SK-N-SH treated with all-trans-retinoic acid at 6 μM for 48 hours (cell line): ENCODE measurements around the gene PARD3B.

ENCODE experiments used
- ATAC-seq: fragments of 200-7000 bp; cut with Tn5 transposase; 3 replicates; pipeline ENCODE4 v1.9.1; 2020; ENCODE audit warnings: mild to moderate bottlenecking, moderate library complexity
- BACH2 ChIP-seq: fragments of 250-450 bp; sonication (Bioruptor Pico); IDR thresholded peaks from 2 replicates; pipeline ENCODE4 v1.9.0; 2021; ENCODE audit warnings: mild to moderate bottlenecking, borderline replicate concordance
- CSDC2 ChIP-seq: fragments of 250-450 bp; sonication (Bioruptor Pico); IDR thresholded peaks from 2 replicates; pipeline ENCODE4 v1.5.0; 2020; ENCODE audit warnings: mild to moderate bottlenecking, moderate library complexity
- CSRNP3 ChIP-seq: fragments of 250-450 bp; sonication (Bioruptor Pico); IDR thresholded peaks from 2 replicates; pipeline ENCODE4 v1.5.1; 2021; ENCODE audit warnings: mild to moderate bottlenecking, moderate library complexity
- ESRRG ChIP-seq: fragments of 250-450 bp; sonication (Bioruptor Pico); IDR thresholded peaks from 2 replicates; pipeline ENCODE4 v1.6.1; 2021; ENCODE audit warnings: mild to moderate bottlenecking
- GLIS3 ChIP-seq: fragments of 250-450 bp; sonication (Bioruptor Pico); IDR thresholded peaks from 2 replicates; pipeline ENCODE4 v1.5.0; 2020; ENCODE audit warnings: mild to moderate bottlenecking, moderate library complexity
- ISL1 ChIP-seq: fragments of 250-450 bp; sonication (Bioruptor Pico); IDR thresholded peaks from 2 replicates; pipeline ENCODE4 v2.1.2; 2022; ENCODE audit warnings: mild to moderate bottlenecking, moderate library complexity
- PPARA ChIP-seq: fragments of 250-450 bp; sonication (Bioruptor Pico); IDR thresholded peaks from 2 replicates; pipeline ENCODE4 v1.5.0; 2020; ENCODE audit warnings: mild to moderate bottlenecking, borderline replicate concordance
- RARB ChIP-seq: fragments of 250-450 bp; sonication (Bioruptor Pico); IDR thresholded peaks from 2 replicates; pipeline ENCODE4 v1.8.0; 2021; ENCODE audit warnings: mild to moderate bottlenecking, moderate library complexity
- SNAI2 ChIP-seq: fragments of 250-450 bp; sonication (Bioruptor Pico); IDR thresholded peaks from 2 replicates; pipeline ENCODE4 v1.5.0; 2020; ENCODE audit warnings: mild to moderate bottlenecking, moderate library complexity
- TCF4 ChIP-seq: fragments of 250-450 bp; sonication (Bioruptor Pico); IDR thresholded peaks from 2 replicates; pipeline ENCODE4 v1.8.0; 2021; ENCODE audit warnings: mild to moderate bottlenecking, moderate library complexity, borderline replicate concordance
- TOX ChIP-seq: fragments of 250-450 bp; sonication (Bioruptor Pico); IDR thresholded peaks from 2 replicates; pipeline ENCODE4 v1.8.0; 2021; ENCODE audit warnings: mild to moderate bottlenecking, moderate library complexity, borderline replicate concordance
- ZC3H10 ChIP-seq: fragments of 250-450 bp; sonication (Bioruptor Pico); IDR thresholded peaks from 2 replicates; pipeline ENCODE4 v1.5.1; 2021; ENCODE audit warnings: mild to moderate bottlenecking, moderate library complexity
- ZFP3 ChIP-seq: fragments of 250-450 bp; sonication (Bioruptor Pico); IDR thresholded peaks from 2 replicates; pipeline ENCODE4 v1.5.0; 2020; ENCODE audit warnings: mild to moderate bottlenecking, moderate library complexity
- ZFP30 ChIP-seq: fragments of 450-650 bp; formaldehyde crosslinking; IDR thresholded peaks from 2 replicates; pipeline ENCODE4 v1.5.0; 2022; ENCODE audit warnings: mild to moderate bottlenecking, moderate library complexity
- ZNF565 ChIP-seq: fragments of 450-650 bp; formaldehyde crosslinking; conservative IDR thresholded peaks from 2 replicates; pipeline ENCODE4 v1.5.0; 2020; ENCODE audit warnings: low read depth, mild to moderate bottlenecking, moderate library complexity
- ZNF70 ChIP-seq: fragments of 450-650 bp; formaldehyde crosslinking; IDR thresholded peaks from 2 replicates; pipeline ENCODE4 v1.5.0; 2020; ENCODE audit warnings: mild to moderate bottlenecking, moderate library complexity
- ZNF8 ChIP-seq: fragments of 450-650 bp; formaldehyde crosslinking; IDR thresholded peaks from 2 replicates; pipeline ENCODE4 v1.5.0; 2020; ENCODE audit warnings: mild to moderate bottlenecking, moderate library complexity
- TF ChIP-seq, protein P1 (sequence below): fragments of 250-450 bp; sonication (Bioruptor Pico); IDR thresholded peaks from 2 replicates; pipeline ENCODE4 v1.5.0; 2020; ENCODE audit warnings: mild to moderate bottlenecking, moderate library complexity
- TF ChIP-seq, protein P2 (sequence below): fragments of 250-450 bp; sonication (Bioruptor Pico); IDR thresholded peaks from 2 replicates; pipeline ENCODE4 v1.8.0; 2020; ENCODE audit warnings: mild to moderate bottlenecking, moderate library complexity, borderline replicate concordance
- TF ChIP-seq, protein P3 (sequence below): fragments of 250-450 bp; sonication (Bioruptor Pico); IDR thresholded peaks from 2 replicates; pipeline ENCODE4 v1.8.0; 2021; ENCODE audit warnings: low read depth, mild to moderate bottlenecking, moderate library complexity, borderline replicate concordance

PARD3B gene

GRCh38 chr2:204727368-204727767, 182.1 kb downstream of the PARD3B start:
- no peak for ATAC-seq
- TF ChIP-seq CSDC2 (CRISPR knock-in tag) (no peak), ZNF565 (CRISPR knock-in tag) (no peak), ESRRG (CRISPR knock-in tag) (no peak), ZFP3 (CRISPR knock-in tag) (no peak), PPARA (CRISPR knock-in tag) (no peak), SNAI2 (CRISPR knock-in tag) (no peak), ZNF8 (CRISPR knock-in tag) (no peak), TCF4 (CRISPR knock-in tag) (no peak), ZC3H10 (CRISPR knock-in tag) (no peak), ISL1 (CRISPR knock-in tag) (no peak), TOX (no peak), BACH2 (CRISPR knock-in tag) (no peak), GLIS3 (CRISPR knock-in tag) (no peak)

DNA sequence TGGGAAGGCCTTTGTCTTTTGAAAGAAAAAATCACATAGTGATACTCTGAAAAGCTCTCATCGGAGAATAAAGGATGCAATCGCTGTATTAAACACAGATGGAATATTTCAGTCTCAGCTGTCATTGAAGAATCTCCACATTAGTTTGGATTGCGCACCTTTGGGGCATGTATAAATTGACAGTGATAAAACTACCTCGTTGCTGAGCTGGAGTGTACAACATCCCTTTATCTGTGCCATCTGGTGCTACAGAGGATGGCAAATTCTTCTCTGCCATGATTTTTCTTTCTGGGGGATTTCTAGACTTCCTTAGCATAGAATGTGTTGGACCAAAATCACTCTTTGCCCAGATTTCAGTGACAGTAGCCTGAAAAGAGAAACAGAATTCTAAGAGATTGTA, 185.3 kb downstream of the PARD3B start:
- peak; percentile 68 for ATAC-seq

DNA sequence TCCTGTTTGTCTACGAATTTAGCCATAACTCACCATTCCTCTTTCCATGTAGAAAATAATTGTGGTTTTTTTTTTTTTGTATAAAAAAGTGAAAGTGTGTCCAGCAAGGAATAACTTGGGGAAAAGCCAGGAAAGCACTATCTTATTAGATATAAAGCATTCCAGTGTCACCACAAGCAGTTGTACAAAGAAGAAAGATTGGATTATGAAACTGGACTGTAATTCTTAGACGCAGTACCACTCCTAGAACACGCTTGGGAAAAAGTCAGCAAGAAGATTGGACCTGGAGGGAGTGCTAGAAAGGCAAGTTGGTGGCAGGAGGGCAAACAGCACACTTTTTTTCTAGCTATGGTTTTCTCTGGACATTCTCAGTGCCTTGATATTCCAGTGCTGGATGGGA, 186.7 kb downstream of the PARD3B start:
- ATAC-seq: peak; percentile 79
- TF ChIP-seq TOX: peak; percentile 38; the same call in 1 of the 2 replicates
- no peak for TF ChIP-seq CSDC2 (CRISPR knock-in tag)
- peak; percentile 93 for TF ChIP-seq ISL1 (CRISPR knock-in tag)

More for the DNA sequence above, 185.3 kb downstream of the PARD3B start:
- TF ChIP-seq, protein P1, sequence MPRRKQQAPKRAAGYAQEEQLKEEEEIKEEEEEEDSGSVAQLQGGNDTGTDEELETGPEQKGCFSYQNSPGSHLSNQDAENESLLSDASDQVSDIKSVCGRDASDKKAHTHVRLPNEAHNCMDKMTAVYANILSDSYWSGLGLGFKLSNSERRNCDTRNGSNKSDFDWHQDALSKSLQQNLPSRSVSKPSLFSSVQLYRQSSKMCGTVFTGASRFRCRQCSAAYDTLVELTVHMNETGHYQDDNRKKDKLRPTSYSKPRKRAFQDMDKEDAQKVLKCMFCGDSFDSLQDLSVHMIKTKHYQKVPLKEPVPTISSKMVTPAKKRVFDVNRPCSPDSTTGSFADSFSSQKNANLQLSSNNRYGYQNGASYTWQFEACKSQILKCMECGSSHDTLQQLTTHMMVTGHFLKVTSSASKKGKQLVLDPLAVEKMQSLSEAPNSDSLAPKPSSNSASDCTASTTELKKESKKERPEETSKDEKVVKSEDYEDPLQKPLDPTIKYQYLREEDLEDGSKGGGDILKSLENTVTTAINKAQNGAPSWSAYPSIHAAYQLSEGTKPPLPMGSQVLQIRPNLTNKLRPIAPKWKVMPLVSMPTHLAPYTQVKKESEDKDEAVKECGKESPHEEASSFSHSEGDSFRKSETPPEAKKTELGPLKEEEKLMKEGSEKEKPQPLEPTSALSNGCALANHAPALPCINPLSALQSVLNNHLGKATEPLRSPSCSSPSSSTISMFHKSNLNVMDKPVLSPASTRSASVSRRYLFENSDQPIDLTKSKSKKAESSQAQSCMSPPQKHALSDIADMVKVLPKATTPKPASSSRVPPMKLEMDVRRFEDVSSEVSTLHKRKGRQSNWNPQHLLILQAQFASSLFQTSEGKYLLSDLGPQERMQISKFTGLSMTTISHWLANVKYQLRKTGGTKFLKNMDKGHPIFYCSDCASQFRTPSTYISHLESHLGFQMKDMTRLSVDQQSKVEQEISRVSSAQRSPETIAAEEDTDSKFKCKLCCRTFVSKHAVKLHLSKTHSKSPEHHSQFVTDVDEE (CRISPR knock-in tag): peak; percentile 57; the same call in 1 of the 2 replicates
- peak; percentile 86 for TF ChIP-seq ISL1 (CRISPR knock-in tag)
- TF ChIP-seq TOX: no peak

DNA sequence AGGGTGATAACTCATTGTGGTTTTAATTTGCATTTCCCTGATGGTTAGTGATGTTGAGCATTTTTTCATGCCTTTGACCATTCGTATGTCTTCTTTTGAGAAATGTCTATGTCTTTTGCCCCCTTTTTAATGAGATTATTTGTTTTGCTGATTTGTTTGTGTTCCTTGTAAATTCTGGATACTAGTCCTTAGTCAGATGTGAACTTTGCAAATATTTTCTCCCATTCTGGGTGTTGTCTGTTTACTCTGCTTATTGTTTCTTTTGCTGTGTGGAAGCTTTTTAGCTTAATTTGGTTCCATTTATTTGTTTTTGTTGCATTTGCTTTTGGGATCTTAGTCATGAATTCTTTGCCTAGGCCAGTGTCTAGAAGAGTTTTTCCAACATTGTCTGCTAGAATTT, 192.0 kb downstream of the PARD3B start:
- ATAC-seq: no peak
- TF ChIP-seq TOX: no peak
- TF ChIP-seq ISL1 (CRISPR knock-in tag): no peak
- TF ChIP-seq, protein P2, sequence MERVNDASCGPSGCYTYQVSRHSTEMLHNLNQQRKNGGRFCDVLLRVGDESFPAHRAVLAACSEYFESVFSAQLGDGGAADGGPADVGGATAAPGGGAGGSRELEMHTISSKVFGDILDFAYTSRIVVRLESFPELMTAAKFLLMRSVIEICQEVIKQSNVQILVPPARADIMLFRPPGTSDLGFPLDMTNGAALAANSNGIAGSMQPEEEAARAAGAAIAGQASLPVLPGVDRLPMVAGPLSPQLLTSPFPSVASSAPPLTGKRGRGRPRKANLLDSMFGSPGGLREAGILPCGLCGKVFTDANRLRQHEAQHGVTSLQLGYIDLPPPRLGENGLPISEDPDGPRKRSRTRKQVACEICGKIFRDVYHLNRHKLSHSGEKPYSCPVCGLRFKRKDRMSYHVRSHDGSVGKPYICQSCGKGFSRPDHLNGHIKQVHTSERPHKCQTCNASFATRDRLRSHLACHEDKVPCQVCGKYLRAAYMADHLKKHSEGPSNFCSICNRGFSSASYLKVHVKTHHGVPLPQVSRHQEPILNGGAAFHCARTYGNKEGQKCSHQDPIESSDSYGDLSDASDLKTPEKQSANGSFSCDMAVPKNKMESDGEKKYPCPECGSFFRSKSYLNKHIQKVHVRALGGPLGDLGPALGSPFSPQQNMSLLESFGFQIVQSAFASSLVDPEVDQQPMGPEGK: no peak
- TF ChIP-seq ESRRG (CRISPR knock-in tag): no peak
- TF ChIP-seq CSRNP3: no peak
- TF ChIP-seq, protein P3, sequence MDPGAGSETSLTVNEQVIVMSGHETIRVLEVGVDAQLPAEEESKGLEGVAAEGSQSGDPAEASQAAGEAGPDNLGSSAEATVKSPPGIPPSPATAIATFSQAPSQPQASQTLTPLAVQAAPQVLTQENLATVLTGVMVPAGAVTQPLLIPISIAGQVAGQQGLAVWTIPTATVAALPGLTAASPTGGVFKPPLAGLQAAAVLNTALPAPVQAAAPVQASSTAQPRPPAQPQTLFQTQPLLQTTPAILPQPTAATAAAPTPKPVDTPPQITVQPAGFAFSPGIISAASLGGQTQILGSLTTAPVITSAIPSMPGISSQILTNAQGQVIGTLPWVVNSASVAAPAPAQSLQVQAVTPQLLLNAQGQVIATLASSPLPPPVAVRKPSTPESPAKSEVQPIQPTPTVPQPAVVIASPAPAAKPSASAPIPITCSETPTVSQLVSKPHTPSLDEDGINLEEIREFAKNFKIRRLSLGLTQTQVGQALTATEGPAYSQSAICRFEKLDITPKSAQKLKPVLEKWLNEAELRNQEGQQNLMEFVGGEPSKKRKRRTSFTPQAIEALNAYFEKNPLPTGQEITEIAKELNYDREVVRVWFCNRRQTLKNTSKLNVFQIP (CRISPR knock-in tag): no peak
- no peak for TF ChIP-seq GLIS3 (CRISPR knock-in tag)
- TF ChIP-seq TCF4 (CRISPR knock-in tag): no peak
- TF ChIP-seq ZNF70 (CRISPR knock-in tag): no peak
- TF ChIP-seq ZNF8 (CRISPR knock-in tag): no peak
- TF ChIP-seq, protein P1 (CRISPR knock-in tag): no peak
- no peak for TF ChIP-seq ZC3H10 (CRISPR knock-in tag)
- no peak for TF ChIP-seq ZFP30 (CRISPR knock-in tag)
- no peak for TF ChIP-seq SNAI2 (CRISPR knock-in tag)
- TF ChIP-seq BACH2 (CRISPR knock-in tag): no peak
- no peak for TF ChIP-seq RARB (CRISPR knock-in tag)
